ENCODE measurements around the gene CBY1.

The CBY1 gene

GRCh38 chr22:38623351-38623750, 33.1 kb upstream of the CBY1 start:
- Mint-ChIP-seq H3K27ac (no peak overlapping the region), H3K9me3 (peaks cover 11% of the 10 kb centered on the region), H3K4me3 (no peak overlapping the region), H3K36me3 (ENCODE audit: low read depth) (peaks cover 63% of the 10 kb centered on the region), H3K27me3 (ENCODE audit: low read depth, poor library complexity) (no peaks in the 10 kb centered on the region), H3K4me1 (no peaks in the 10 kb centered on the region)
- no peak for DNase-seq
- TF ChIP-seq CTCF (IDR thresholded peaks at IDR 0.05): no peak

- Mint-ChIP-seq H3K27ac (no peak overlapping the region), H3K36me3 (ENCODE audit: low read depth) (peaks cover 46% of the 10 kb centered on the region), H3K4me3 (no peak overlapping the region), H3K9me3 (no peaks in the 10 kb centered on the region), H3K27me3 (ENCODE audit: low read depth, poor library complexity) (no peaks in the 10 kb centered on the region), H3K4me1 (no peaks in the 10 kb centered on the region)
- DNase-seq: no peak
- no peak for TF ChIP-seq CTCF (IDR thresholded peaks at IDR 0.05)
Observed at GRCh38 chr22:38628444-38628843, 28.0 kb upstream of the CBY1 start.

GRCh38 chr22:38629108-38629507, 27.3 kb upstream of the CBY1 start:
- no peak for TF ChIP-seq CTCF (IDR thresholded peaks at IDR 0.05)
- H3K27ac Mint-ChIP-seq: no peak overlapping the region
- no peaks in the 10 kb centered on the region for H3K27me3 Mint-ChIP-seq (ENCODE audit: low read depth, poor library complexity)
- DNase-seq: no peak
- no peaks in the 10 kb centered on the region for H3K9me3 Mint-ChIP-seq
- H3K4me3 Mint-ChIP-seq: no peak overlapping the region
- H3K36me3 Mint-ChIP-seq (ENCODE audit: low read depth): peaks cover 42% of the 10 kb centered on the region
- no peaks in the 10 kb centered on the region for H3K4me1 Mint-ChIP-seq

- TF ChIP-seq CTCF (IDR thresholded peaks at IDR 0.05): no peak
- Mint-ChIP-seq H3K36me3 (ENCODE audit: low read depth) (peaks cover 41% of the 10 kb centered on the region), H3K9me3 (no peaks in the 10 kb centered on the region), H3K4me1 (no peaks in the 10 kb centered on the region), H3K27ac (no peak overlapping the region), H3K4me3 (no peak overlapping the region), H3K27me3 (ENCODE audit: low read depth, poor library complexity) (no peaks in the 10 kb centered on the region)
- DNase-seq: no peak
Observed at GRCh38 chr22:38631724-38632123, 24.7 kb upstream of the CBY1 start.

GRCh38 chr22:38632528-38632927, 23.9 kb upstream of the CBY1 start:
- no peaks in the 10 kb centered on the region for H3K4me1 Mint-ChIP-seq
- TF ChIP-seq CTCF (IDR thresholded peaks at IDR 0.05): no peak
- H3K27me3 Mint-ChIP-seq (ENCODE audit: low read depth, poor library complexity): no peaks in the 10 kb centered on the region
- no peak for DNase-seq
- no peaks in the 10 kb centered on the region for H3K9me3 Mint-ChIP-seq
- H3K27ac Mint-ChIP-seq: peak overlapping the region; percentile 71
- peaks cover 41% of the 10 kb centered on the region for H3K36me3 Mint-ChIP-seq (ENCODE audit: low read depth)
- H3K4me3 Mint-ChIP-seq: no peak overlapping the region

GRCh38 chr22:38638216-38638615, 18.2 kb upstream of the CBY1 start:
- DNase-seq: no peak
- Mint-ChIP-seq H3K4me1 (no peaks in the 10 kb centered on the region), H3K27ac (peak overlapping the region; percentile 85), H3K9me3 (no peaks in the 10 kb centered on the region), H3K36me3 (ENCODE audit: low read depth) (peaks cover 48% of the 10 kb centered on the region), H3K4me3 (no peak overlapping the region), H3K27me3 (ENCODE audit: low read depth, poor library complexity) (no peaks in the 10 kb centered on the region)
- no peak for TF ChIP-seq CTCF (IDR thresholded peaks at IDR 0.05)
